NCI-H2227 (cell line): ENCODE measurements around the gene LEPROT.
"Not testable (repeated sequence)": the region's sequence is repeated elsewhere in the genome, so short reads cannot be mapped to it uniquely, and the experiment has no call there.

Source experiments
- DNase-seq: peaks from one replicate; lab custom pipeline; 2025; ENCODE audit not compliant: unreplicated experiment; lab: John Stamatoyannopoulos, UW

The LEPROT gene

DNA sequence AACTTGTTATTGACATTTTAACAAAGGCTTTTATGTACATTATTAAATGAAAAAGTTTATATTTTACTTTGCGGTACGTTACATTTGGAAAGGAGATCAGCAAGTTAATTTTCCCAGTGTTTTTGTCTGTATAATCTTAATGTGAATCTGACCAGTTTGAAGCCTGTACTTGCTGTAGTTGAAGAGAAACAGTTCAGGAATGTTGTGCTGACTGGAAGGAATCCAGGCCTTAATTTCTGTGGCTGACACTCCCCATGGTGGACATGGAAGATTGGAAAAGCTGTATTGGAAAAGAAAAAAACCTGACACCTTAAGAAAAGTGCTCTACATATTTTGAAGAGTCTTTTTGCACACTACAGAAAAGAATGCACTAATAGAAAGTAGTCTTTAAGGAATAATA, 15.5 kb downstream of the LEPROT start:
- no peak for DNase-seq

DNA sequence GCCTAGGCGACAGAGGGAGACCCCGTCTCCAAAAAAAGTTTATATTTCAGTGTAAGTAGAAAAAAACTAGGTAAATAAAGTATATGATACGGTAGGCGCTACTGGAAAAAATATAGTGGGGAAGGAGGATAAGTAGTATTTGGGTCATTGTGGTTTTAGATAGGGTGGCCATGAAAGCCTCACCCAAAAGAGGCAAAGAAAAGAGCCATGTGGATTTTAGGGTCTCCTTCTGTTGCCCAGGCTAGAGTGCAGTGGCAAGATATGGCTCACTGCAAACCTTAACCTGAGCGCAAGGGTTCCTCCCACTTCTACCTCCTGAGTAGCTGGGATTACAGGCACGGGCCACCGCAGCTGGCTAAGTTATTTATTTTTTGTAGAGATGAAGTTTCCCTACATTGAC, 17.1 kb downstream of the LEPROT start:
- no peak for DNase-seq

DNA sequence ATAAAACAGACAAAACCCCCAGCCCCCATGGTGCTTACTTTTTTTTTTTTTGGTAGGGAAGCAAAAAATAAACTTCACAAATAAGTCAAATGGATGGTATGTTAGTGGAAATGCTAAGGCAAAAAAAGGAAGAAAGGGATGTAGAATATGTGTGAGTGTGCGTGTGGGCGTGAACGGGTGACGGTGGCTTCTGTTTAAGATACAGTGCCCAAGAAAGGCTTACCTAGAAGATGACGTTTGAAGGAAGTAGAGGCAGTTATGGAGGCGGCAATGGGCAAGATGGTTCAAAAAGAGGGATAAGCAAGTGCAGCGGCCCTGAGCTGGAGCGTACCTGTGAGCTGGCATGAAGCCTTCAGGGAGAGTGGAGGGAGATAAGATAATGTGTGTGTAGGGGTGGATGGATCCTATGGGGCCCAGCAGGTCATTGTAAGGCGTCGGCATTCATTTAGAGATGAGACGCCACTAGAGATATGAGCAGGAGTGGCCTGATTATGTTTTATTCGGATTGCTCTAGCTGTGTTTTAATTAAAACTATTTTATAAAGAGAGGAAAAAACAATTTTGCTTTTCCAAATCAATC, 19.9 kb downstream of the LEPROT start:
- no peak for DNase-seq

DNA sequence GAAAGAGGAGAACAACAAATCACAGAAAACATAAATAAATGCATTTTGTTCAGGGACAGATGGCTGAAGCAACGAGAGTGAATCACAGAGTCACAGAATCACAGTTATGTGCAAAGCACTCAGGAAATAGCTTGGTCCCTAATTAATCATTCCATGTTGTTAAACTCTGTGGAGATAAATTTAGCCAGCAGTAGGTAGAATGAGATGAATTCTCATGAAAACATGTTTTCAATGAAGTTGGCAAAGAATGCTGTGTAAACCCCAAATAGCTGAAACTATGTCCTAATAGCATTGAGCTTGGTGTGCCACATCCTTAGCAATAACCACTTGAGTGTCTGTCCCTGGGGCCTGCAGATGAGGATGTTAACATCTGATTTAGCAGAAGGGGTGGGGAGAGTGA, 20.4 kb downstream of the LEPROT start:
- no peak for DNase-seq

DNA sequence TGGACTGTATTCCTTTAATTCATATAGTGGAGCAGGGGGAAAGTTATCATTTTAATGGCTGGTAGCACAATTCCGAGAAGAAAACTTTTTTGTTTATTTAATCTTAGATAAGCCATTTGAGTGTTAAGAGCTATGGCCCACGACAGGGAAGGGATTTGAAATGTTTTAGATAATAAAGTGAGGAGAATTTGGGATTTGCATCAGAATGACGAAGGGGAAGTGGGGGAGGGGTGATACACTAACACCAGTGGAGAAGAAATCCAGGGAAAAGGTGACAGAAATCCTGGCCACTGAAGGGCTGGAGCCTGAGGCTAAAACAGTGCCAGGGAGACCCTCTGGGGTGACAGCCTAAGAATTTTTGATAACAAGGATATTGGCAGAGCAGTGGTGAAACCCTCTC, 21.0 kb downstream of the LEPROT start:
- no peak for DNase-seq

DNA sequence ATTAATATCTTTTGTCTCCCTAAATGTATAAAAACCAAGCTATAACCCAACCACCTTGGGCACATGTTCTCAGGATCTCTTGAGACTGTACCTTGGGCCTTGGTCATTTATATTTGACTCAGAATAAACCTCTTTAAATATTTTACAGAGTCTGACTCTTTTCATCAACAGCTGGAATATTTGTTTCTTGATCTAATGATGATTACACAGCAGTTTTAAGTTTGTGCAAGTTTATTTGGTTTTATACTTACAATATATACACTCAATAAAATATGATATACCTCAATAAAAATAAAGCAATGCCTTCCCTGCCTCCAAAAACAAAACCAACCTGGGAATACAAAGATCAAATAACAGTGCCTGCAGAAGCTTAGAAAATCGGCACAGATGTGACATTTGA, 22.0 kb downstream of the LEPROT start:
- DNase-seq: no peak

DNA sequence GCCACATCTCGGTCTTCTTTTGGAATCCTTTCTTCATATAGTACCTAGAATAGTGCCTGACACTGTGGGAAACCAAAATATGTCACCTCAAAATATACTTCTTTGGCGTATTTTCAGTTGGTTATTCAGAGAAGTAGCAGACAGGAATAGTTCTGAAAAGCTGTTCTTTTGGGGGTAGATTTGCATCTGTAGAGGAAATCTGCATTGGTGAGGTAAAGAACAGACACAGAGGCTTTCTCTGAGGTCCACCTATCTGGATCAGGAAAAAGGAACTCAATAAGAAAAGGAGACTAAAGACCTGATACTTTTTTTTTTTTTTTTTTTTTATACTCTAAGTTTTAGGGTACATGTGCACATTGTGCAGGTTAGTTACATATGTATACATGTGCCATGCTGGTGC, 23.2 kb downstream of the LEPROT start:
- no peak for DNase-seq

DNA sequence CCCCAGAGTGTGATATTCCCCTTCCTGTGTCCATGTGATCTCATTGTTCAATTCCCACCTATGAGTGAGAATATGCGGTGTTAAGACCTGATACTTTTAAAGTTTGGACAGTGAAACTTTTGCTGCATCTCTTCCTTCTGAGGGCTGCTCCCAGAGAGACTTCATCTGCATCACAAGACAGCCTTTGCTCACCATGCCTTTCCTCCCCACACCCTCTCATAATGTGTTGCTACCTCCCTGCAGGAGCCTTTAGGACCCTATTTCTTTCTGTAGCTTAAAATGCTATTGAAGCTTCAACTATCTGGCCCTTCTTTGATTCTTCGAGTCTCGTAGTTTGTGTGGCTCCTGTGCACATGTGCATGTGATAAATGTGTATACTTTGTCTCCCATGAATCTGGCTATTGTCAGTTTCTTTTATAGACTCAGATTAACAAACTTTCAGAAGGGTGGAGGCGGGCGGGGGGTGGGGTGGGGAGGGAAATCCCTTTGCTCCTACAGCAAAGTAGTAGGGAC, 23.7 kb downstream of the LEPROT start:
- DNase-seq: no peak

DNA sequence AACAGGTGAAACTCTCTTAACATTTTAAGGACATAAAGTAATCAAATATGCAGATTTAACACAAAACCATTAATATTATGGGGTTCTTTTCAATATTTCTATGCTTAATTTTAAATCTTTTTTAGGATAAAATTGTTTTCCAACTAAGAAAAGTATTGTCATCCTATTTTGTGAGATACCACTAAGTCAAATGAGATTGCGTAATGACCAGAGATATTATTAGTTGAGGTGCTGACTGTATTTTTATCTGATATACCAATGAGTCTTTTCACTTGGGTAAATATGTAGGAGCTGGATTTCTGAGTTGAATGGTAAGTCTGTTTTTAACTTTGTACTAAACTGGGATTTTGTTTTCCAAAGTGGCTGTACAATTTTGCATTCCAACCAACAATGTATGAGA, 25.4 kb downstream of the LEPROT start:
- DNase-seq: no peak

DNA sequence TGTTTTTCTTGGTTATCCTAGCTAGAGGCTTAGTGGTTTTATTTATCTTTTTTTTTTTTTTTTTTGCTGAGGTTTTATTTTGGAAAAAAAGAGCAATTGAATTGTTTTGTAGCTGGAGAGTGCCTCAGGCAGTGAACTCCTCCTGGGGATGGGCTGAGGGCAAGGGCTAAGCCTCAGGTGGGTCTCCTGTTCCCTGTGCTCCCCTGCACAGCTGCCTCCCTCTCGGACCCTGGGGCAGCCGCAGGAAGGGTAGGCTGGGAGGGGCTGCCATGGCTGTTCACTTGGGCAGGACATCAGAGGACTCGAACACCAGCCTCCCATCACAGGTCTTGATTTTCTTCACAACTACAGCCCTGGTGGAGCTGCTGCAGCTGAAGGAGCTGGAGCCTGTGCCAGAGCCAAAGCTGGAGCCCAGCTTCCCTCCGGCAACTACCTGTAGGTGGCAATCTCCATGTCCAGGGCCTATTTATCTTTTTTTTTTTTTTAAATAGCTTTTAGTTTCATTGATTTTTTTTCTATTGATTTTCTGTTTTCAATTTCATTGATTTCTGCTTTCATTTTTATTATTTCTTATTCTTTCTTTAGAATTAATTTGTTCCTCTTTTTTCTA, 28.9 kb downstream of the LEPROT start:
- DNase-seq: no peak

DNA sequence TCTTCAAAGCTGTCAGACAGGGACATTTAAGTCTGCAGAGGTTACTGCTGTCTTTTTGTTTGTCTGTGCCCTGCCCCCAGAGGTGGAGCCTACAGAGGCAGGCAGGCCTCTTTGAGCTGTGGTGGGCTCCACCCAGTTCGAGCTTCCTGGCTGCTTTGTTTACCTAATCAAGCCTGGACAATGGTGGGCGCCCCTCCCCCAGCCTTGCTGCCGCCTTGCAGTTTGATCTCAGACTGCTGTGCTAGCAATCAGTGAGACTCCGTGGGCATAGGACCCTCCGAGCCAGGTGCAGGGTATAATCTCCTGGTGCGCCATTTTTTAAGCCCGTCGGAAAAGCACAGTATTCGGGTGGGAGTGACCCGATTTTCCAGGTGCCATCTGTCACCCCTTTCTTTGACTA, 35.2 kb downstream of the LEPROT start:
- not testable (repeated sequence) for DNase-seq

DNA sequence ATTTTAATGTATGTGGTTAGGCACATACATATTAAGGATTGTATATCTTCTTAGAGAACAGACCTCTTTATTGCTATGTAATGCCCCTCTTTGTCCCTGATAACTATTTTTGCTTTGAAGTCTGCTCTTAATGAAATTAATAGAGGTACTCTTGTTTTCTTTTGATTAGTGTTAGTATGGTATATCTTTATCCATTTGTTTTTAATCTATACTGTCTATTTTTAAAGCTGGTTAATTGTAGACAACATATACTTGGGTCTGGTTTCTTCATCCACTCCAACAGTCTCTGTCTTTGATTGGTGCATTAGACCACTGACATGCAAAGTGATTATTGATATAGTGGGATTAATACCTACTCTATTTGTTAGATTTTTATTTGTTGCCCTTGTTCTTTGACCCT, 36.0 kb downstream of the LEPROT start:
- no peak for DNase-seq

DNA sequence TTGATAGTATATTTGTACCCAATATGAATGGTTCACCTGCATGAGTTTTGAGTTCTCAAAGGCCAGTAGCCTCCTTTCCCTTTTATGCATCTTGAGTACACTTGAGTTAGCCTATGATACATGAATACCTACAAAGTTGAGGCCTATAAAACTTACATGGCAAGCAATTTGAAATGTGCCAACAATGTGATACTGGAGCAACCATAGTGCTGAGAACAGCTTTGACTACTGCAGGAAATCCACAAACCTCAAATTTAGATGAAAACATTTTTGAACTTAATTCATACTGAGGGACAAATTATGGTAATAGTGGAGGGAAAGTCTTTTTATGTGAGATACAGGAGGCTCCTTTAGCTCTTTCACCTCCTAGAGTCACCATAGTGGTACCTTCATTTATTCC, 37.4 kb downstream of the LEPROT start:
- DNase-seq: no peak

DNA sequence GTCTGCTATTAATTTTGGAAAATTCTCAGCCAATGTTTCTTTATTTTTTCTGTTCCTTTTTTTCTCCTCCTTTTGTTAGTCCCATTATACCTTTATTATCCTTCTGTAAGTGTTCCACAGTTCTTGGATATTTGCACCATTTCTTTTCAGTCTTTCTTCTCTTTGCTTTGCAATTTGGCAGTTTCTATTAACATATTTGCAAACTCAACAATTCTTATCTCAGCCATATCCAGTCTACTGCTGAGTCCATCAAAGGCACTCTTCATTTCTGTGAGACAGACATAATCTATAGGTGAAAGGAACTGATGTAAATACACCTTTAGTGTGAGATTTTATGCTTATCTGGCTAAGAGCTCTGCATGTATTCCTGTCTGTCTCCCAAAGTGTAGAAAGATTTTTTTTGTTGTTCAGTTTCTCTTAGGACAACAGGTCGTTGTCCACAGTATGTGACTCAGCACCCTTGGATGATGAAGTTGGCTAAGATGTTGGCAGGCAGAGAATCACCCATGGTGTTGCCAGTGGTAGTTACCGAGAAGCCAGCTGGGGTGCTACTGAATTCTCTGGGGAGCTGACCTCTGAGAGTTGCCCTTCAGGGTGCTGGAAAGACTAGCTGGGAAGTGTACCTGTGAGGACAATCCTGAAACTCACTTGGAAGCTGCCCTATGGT, 38.4 kb downstream of the LEPROT start:
- no peak for DNase-seq

DNA sequence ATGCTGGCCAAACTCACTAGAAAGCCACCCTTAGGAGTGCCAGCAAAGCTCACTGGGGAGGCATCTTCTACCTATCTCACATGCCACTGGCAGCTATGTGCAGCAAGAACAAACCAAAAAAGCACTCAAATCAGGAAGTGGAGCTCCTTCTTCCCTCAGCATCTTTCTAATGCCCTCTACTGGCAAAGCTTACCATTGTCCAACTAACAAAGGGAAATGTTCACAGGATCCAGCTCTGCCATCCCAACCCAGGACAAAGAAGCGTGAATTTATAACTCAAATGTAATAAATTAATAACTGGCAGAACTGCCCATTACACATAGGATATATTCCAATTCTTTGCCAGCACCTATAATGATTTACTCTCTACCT, 38.9 kb downstream of the LEPROT start:
- peak; percentile 13 for DNase-seq

DNA sequence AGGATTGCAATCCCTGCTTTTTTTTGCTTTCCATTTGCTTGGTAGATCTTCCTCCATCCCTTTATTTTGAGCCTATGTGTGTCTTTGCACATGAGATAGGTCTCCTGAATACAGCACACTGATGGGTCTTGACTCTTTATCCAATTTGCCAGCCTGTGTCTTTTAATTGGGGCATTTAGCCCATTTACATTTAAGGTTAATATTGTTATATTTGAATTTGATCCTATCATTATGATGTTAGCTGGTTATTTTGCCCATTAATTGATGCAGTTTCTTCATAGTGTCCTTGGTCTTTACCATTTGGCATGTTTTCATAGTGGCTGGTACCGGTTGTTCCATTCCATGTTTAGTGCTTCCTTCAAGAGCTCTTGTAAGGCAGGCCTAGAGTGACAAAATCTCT, 45.4 kb downstream of the LEPROT start:
- not testable (repeated sequence) for DNase-seq

DNA sequence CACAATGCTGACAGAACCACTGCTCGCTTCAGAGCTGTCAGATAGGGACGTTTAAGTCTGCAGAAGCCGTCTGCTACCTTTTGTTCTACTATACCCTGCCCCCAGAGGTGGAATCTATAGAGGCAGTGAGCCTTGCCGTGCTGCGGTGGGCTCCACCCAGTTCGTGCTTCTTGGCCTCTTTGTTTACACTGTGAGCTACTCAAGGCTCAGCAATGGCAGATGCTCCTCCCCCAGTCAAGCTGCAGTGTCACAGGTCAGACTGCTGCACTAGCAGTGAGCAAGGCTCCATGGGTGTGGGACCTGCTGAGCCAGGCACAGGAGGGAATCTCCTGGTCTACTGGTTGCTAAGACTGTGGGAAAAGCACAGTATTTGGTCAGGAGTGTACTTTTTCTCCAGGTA, 47.1 kb downstream of the LEPROT start:
- DNase-seq: peak; percentile 62

DNA sequence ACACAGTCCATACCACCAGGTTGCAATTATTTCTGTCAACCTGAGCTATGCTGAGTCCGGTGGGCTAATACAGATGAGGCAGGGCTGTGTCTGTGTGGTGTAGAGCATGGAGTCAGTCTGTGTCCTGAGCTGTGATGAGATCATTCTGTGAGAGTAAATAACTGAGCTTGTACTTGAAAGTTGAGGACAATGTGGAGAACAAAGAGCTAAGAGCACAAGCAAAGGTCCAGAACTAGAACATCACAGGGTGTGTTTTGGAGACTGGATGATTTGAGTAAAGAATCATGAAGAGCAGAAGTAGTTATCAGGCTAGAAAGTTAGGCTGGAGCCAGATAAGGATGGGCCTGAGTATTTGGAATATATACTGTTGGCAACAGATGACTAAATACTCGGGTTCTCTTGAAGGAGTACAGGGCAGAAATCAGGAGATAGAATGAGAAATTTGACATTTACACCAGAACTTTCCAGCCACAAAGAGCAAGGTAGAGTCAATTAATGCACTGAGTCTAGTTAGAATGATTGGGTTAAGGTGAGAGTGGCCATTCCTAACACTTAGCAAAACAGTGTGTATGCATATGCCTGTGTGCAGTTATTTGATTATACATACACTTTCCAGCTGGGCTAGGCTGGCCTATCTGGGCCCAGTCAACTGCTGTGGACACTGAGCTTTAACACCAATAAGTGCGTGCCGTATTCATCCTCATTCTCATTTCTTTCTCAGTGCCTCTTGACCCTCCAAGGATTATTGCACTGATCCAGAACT, 48.8 kb downstream of the LEPROT start:
- no peak for DNase-seq

DNA sequence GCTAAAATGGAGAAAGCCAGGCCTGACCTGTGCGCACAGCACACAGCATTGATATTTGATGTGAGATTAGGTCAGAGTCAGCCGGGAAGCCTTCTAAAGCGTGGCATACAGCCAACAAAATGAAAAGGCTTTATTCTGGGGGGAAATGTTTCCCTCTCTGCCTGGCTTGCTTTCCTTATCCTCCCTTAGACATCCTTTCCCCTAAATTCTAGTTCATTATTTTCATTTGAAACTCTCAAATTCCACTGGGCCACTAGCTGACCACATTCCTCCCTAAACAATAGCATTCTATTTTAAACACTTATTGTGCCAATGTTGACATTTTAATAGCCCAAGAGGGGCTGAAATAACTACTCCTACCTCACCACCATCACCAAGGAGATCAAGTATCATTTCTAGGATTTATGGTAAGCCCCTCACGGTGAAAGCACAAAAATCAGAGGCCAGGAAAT, 49.4 kb downstream of the LEPROT start:
- DNase-seq: no peak

DNA sequence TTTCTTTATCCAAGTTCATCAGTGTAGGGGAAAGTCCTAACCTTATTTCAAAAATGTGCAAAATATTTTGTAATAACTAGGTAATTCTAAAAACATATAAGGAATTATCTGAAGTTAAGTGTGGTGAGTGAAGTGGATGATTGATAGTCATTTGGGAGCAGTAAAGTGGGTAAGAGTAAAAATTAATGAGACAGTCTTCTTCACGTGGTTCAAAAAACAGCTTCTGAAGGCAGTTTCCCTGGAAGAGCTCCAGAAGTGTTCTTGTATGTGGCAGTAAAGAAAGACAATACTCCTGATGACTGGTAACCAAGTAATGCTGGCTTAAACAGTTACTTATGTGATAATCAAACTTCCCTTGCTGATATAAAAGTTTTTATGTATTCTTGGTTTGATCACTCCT, 50.3 kb downstream of the LEPROT start:
- DNase-seq: no peak

DNA sequence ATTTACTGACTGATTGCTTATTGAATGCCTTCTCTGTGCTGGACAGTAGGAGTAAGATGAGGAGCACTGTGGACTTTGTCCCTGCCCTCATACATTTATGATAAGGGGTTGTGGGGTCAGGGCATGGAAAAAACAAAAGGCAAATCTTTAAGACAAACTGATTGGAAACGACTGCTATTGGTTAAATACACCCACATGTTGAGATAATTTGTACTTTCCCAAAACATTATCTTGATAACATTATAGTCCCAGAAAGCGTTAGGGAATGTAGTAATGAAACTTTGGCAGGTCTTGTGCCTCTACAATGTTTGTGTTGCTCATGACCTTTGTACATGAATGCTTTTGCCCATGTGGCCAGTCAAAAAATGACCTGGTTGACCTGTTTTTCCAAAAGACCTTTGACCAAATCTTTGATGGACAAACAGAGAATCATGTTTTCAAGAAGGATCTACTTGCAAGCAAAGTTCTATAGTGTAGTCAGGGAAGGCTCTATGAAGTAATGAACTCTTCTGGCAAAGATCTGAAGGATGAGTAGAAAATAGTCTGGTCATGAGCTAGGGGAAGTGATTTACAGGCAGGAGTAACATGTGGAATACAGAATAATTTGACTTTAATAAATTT, 50.9 kb downstream of the LEPROT start:
- no peak for DNase-seq
